Measurements from ENCODE around the gene P2RY14.
"Not testable (repeated sequence)": the region's sequence is repeated elsewhere in the genome, so short reads cannot be mapped to it uniquely, and the experiment has no call there.

The P2RY14 gene

DNA sequence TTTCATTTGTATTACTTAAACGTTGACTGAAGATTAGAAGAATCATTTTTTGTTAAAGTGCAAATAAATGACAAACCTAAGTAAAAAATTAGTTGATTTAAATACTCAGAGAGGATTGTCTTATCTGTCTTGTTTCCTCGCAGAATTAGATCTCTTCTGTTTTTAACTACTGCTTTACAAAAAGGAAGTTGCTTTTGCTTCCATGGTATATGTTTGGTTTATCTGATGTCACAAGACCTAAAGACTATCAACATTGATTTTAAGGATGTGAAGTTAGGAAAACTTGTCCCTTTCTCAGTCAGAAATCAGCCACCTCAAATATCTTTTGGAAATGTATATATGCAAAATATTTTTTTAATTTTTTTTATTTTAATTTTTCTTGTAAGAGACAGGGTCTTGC is 104.0 kb downstream of the P2RY14 start:
- DNase-seq, result no peak

DNA sequence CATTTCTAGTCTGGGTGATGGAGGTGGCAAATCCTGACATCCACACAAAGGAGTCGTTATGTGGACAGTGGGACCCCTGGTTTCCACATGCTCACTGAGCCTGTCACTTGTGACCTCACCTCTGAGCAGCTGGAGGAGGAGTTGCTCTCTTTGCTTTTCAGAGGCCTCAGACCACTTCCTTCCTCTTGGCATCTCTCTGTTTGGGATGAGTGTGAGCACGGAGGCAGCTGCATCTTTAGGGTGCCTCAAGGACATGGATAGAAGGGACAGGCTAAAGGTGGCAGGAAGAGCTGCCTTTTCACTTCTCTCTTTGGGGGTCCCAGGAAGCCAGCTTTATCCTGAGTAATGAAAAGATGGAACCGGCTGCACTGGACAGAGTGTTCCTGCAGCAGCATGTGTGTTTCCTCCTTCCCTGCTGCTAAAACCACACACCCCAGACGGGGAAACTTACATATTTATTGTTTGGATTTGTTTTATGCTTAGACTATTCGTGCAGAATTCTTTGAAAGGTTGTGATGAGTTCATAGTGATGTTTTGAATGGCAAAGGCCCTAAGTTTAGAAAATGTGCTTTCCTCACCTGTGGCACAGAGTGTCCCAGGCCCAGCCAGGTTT is 107.1 kb downstream of the P2RY14 start:
- DNase-seq, result no peak

DNA sequence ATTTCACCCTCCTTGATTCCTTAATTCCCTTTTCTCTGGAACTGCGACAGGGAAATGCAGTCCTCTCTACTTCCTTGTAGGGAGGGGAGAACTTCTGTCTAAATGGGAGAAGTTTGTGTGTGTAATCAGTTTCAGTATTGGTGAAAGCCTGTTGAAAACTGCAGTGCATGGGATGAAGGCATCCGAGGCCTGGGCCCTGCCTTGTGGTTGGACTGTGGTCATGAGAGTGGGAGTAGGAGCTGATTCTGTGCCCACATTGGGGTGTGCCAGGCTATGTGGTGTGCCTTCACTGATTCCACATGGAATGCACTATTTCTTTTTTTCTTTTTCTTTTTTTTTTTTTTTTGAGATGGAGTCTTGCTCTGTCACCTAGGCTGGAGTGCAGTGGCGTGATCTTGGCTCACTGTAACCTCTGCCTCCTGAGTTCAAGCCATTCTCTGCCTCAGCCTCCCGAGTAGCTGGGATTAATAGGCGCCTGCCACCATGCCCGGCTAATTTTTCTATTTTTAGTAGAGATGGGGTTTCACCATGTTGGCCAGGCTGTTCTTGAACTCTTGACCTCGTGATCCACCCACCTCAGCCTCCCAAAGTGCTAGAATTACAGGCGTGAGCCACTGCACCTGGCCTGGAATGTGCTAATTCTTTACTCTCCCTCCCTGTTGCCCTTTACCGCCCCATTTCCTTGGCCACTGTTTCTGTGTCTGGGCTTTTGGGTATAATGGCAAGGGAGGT is 108.2 kb downstream of the P2RY14 start:
- not testable (repeated sequence) for DNase-seq

DNA sequence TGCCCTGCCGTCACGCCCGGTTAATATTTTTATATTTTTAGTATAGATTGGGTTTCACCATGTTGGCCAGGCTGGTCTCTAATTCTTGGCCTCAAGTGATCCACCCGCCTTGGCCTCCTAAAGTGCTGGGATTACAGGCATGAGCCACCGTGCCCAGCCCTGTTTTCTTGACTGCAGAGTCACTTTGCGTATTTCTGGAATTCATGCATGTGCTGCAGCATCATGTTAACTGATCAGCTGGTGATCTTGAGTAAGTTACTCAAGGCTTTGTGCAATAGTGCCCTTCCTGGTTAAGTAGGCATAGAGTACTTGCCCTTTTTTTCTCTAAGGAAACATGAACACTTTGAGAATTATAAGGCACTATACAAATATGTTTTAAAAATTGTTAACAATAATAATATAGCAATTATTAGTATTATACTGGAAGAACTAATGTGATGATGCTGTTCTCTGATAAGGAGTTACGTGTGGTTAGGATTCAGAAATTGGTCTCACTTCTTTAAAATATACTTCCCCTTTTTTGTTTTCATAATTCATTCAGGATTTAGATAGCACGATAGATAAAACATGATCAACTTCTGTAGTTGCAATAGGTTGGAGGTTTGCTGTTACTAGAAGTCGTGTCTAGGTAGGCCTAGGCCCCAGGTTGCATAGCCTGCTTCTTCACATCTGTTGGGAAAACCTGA is 108.9 kb downstream of the P2RY14 start:
- DNase-seq, result no peak

DNA sequence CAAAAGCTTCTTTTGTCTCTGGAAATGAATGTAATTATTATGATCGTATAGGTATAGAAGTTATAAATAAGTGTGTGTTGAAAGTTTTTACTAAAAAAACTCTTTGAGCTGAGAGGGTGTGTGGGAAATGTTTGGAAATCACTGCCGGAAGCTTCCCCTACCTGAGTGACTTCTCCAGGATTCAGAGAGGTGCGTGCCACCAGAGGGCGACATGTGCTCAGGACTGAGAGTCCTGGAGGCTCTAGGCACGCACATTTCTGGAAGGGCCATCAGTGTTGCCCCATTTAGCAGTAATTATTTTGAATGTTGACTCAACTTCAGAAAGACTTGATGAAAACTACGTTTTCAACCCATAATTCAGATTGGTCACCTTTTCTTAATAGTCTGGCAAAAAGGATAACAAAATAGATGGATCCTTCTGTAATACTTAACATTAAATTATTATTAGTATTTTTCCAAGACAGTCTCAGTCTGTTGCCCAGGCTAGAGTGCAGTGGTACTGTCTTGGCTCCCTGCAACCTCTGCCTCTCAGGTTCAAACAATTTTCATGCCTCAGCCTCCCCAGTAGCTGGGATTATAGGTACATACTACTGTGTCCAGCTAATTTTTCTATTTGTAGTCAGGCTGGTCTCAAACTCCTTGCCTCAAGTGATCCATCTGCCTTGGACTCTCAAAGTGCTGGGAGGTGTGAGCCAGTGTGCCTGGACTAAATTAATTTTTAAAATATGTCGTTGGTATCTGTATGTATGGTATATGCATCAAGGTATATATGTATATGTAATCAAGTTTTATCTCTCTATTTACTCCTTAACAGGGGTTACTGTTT is 109.9 kb downstream of the P2RY14 start:
- peak; percentile 71 for DNase-seq

DNA sequence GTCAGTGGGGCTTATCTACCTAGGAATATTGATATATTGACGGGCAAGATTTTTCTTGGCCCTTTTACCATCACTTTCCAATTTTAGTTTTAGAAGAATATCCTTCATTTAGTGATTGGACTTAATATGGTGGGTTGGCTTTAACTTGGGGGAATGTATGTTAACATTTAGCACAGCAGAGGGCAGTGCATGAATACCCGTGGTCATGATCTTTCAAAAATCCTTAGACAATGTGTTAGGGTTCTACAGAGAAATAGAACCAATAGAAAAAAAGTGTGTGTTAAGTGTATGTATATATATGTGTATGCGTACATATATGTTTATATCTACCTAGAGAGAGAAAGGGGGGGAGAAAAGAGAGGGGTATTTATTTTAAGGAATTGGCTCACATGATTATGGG is 112.2 kb downstream of the P2RY14 start:
- no peak for DNase-seq

DNA sequence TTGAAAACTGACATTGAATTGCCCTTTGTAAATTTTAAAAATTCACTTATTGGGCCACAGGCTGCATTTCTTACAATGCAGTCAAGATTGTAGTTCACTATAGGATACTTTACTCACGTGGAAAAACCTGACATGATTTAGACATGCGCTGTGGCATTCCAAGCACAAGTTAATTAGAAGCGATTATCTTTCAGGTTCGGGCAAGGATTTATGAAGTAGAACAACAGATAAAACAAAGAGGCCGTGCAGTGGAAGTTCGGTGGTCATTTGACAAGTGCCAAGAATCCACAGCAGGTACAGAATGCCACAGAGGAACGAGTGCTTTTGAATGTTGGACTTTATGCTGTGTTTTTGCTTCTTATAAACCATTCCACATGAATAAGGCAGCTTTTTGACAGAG is 113.1 kb downstream of the P2RY14 start:
- no peak for DNase-seq
